HG03565 (cell line): ENCODE data around the gene DCP1B.

Experiments used
- ATAC-seq: cut with Tn5 transposase; IDR thresholded peaks from one replicate; pipeline ENCODE4 v1.9.1; 2021; ENCODE audit warnings: mild to moderate bottlenecking, moderate library complexity; ENCODE audit not compliant: unreplicated experiment

DCP1B gene

DNA sequence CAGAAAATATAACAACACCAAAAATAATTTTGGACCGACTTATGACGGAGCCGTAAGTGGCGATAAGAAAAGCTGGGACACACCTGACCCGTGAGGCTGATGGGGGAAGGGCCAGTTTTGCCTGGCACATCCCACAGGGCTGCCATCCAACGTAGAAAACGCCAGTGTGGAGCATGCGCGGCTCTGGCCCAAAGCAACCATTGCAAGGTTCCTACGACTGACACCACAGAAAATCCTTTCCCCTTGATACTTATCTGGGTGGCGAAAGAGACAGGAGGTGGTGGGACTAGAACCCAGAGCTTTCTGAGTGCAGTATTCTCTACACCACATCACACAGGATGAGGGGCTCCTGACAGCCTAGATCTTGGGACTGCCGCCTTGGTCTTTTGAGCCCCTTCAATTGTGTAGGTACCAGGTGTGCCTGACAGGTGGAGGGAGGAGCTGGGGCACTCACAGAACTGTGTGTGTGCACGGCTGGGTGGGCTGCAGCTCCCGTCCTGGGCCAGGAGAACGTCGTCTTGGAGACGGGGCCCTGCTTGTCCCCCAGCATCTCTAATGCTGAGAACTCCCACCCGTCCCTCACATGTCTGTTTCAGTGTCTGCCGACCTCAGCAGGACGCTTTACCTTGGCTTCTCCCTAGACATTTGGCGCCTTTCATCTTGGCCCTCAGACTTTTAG lies 68.4 kb downstream of the DCP1B start:
- no peak for ATAC-seq

DNA sequence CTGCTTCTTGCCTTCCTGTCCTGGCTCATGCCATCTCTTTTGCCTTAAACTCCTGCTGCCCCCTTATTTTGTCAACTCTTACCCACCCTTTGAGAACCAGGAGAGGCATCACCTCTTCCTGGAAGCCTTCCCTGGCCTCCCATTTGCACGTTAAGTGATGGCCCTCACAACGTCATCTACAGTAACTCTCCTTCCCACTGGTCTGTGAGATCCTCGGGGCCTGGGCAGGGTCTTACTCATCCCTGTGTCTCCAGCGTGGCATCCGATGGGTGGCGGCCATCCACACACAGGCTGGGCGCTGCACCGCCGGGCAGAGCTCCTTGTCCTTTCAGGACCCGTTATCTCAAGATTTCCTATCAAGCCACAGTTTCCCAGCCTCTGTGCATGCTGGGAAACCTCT lies 69.0 kb downstream of the DCP1B start:
- ATAC-seq = no peak

DNA sequence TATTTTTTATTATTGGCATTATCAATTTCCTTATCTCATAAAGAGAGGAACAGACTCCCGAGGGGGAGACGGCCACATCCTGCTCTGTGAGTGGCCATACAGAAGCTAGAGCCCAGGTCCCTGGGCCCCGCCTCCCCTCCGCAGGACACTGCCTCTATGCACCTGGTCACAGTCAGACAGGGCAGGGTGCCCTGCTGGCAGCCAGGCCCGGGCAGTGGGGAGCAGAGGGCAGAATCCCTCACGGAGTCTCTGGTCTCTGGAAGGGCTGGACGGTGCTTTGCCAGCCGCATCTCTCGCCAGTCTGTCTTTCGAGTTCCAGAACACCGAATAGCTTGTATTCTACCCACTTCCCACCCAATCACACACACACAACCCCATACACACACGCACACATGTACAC lies 69.4 kb downstream of the DCP1B start:
- ATAC-seq = no peak

DNA sequence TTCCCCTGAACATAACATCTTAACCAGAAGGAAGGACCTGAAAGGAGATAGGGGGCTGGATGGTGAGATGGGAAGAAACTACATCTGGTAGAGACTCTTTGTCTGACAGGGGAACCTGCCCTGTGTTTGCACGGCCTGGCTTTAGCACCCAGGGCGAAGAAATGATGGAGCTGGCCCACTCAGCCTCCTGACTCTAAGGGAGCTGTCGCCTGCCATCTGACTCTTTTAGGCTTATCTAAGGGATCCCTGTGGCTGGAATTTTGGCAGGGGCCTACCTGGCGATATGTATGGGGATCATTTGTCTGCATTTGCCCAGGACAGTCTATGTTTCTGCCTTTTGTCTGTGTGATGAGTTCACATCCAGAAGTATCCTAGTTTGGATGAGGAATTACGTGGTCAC lies 70.2 kb downstream of the DCP1B start:
- ATAC-seq = no peak

DNA sequence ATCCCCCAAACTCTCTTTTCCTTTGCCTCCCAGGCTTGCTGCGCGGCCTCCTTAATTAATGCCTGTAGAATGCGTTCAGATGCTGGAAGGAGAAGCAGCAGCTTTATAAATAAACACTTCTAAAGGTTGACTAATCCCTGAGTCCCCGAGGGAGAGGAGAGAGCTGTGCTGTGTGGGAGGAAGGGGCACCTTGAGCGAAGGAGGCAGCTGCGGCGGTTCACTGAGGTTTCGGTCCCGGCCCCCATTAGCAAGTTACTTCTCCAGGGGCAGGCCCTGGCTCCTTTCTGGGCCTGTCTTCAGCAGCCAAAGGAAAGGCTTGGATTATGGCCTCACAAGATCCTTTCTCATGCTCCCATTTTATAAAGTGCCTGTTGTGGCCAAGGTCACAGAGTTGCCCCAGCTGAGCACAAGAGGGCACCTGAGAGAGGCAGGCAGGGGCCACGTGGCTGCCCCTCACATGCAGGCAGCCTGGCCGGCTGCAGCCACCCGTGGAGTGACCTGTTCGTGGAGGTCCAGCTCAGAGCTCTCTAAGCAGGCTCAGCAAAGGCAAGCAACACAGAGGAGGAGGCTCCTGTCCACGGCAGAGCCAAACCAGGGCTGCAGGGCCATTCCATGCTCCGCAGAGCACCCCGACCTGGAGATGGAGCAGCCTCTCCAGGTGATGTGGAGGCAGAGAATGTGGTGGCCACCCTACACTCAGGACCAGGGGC lies 70.8 kb downstream of the DCP1B start:
- no peak for ATAC-seq

DNA sequence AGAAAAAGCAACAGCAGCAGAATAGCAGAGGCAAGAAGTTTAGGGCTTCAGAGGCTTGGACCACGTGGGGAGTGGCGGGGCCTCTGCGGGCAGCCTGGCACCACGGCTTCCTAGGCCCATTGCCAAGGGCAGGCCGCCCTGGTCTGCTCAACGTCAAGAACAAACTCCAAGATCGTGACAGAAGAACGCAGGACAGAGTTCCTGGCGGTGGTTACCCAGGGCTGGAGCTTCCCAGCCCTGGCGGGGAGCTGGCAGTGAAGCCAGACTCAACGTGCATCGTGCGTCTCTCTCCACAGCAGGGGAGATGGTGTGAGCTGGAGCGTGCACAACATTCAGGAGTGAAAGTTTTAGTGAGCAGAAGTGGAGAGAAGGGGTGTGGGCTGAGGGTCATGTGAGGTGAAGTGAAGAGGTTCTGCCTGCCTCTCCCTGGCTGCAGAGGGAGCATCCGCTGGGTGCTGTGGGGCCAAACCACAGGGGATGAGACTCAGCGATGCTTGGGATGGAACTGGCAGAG lies 71.9 kb downstream of the DCP1B start:
- no peak for ATAC-seq

DNA sequence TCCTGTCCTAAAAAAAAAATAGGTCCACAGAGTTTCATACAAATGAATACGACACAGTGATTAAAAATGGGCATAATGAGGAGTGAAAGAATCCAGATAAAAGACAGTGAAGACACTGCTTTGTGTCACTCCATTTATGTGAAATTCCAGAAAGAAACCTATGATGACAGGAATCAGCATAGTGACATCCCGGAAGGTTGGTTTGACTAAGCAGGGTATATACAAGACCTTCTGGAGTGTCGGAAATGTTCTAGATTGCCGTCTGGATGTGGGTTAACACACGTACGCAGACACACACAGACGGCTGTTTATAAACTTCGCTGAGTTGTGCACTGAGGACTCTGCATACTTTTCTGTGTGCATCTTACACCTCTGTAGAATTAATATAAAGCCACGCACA lies 72.6 kb downstream of the DCP1B start:
- ATAC-seq = no peak

DNA sequence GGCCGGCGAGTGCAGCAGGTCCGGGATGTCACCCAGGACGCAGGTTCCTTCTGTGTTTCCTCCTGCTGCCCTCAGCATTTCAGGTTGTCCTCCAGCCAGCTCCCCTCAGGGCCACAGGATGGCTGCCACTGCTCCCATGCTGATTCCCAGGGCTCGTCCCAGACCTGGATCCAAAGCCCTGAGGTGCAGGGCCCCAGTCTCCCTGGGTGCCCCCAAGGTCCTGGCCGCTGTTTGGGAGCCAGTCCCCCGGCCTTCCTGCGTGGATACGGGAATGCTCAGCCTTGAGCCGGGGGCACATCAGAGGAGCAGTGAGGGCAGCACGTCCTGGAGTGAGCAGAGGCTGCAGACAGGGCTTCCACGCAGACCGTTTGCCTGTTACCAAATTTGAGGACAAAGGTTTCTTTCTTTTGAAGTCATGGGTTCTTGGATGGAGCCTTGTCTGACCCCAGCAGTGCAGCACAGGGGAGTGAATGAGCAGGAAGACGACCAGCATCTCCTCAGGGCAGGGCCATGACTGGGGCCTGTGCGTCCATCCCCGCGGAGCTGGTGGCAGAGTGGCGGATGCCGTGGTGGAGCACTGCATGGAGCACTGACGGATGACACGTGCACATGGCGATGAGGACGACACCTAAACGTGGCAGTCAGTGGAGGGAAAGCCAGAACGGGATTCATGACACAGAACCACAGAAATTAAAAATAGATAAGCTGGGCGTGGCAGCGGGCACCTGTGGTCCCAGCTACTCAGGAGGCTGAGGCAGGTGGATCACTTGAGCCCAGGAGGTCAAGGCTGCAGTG lies 73.3 kb downstream of the DCP1B start:
- no peak for ATAC-seq

DNA sequence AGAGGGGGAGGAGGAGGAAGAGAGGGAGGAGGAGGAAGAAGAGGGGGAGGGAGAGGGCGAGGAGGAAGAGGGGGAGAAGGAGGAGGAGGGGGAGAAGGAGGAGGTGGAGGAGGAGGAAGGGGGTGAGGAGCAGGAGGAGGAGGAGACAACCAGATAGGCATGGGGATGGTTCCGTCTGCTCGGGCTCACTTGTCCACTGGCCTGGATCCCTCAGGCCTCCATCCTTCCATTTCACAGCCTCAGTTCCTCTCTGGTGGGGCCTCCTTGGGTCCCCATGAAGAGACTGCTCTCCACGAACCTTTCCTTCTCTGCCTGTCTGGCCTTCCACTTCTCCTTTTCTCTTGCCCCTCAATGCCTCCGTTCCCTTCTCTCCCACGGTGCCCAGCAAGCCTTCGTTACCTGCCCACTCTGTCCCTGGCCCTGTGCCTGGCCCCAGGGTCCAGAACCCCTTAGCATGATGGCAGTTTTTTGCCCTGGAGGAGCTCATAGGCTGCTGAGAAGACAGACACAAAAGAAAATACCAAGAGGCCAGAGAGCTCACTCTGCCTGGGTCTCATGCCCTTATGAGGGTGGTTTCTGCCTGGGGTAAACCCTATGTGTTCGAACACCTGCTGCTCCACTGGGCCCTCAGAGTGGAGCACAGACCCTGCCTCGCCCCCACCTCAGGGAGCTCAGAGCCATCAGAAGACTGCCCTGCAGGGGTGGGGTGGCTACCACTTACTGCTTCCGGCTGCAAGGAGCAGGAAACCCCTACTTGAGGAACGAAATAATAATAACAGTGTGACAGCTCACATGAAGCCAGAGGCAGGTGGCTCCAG lies 74.1 kb downstream of the DCP1B start:
- ATAC-seq = no peak

DNA sequence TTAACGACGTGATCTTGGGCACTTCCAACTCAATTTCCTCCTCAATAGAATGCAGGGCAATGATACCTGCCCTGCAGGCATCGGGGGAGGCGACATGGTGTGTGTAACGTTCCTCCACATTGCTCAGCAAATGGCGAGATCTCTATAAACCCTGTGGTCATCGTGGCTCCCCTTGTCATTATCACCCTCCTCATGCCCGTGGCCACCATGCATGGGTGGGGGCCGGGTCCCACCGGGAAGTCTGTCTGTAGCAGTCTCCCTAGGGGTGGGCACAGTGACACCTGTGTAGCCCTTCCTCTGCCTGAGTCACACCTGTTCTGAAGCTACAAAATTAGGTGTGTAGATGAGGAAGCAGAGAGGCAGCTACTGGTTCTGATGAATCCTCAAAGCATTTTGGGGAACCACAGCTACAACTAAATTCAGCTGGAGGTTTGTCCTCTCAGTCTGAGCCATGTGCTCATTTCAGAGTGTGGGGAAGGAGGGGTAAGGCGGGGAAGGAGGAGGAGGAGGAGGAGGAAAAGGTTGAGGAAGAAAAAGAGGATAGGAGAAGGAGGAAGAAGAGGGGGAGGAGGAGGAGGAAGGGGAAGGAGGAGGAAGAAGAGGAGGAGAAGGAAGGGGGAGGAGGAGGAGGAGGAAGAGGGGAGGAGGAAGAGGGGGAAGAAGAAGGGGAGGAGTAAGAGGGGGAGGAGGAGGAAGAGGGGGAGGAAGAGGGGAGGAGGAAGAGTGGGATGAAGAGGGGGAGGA lies 74.8 kb downstream of the DCP1B start:
- no peak for ATAC-seq

DNA sequence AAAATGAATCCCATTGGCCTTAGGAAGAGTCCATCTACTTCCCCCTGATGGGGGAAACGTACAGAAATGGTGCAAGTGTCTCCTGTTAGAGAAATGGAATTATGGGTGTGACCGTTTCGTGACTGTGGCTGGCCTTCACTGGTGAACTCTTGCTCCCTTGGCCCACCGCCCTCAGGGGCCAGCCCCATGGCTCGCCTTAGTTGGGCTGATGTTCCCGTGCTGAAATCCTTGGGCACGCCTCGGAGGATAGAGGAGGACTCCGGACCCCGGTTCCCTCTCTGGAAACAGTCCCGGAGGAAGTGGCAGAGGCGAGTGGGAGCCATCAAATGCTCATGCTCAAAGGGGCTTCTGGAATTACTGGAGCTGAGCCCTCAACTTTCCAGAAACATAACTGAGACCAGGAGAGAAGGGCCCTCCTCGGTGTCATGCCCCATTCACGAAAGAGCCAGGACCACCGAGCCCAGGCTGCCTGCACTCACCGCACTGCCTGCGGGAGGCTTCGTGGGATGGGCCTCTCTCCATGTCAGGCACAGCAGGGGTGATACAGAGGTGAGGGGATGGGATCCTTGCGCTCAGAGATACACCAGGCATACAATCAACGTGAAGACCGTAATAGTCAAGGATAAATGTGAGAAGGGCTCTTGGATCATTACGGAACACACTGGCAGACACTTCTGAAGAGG lies 75.7 kb downstream of the DCP1B start:
- ATAC-seq = no peak

DNA sequence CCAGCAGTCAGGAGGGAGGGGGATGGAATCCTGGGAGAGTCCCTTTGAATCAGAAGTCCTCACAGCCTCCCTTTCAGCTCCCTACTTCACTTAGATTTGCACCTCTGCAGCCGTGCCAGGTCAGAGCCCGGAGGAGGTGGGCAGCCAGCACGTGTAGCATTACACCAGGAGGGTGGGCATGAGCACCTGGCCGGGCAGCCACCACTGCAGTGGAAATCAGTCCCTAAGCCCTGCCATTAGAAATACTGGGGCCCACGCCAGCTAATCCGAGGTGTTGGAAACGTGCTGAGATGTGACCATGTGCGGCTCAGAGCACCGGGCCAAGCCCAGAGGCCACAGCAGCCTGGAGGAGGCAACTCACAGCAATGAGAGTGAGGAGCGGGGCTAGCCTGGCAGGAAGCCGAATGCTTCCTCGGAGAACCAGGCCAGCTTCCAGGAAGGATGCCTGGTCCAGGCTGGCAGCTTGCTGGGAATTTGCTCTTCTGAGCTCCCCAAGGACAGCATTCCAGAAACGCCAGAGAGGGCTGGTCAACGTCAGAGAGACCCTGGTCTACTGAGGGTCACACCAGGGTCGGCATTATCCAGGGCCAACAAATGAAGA lies 76.4 kb downstream of the DCP1B start:
- ATAC-seq = no peak

DNA sequence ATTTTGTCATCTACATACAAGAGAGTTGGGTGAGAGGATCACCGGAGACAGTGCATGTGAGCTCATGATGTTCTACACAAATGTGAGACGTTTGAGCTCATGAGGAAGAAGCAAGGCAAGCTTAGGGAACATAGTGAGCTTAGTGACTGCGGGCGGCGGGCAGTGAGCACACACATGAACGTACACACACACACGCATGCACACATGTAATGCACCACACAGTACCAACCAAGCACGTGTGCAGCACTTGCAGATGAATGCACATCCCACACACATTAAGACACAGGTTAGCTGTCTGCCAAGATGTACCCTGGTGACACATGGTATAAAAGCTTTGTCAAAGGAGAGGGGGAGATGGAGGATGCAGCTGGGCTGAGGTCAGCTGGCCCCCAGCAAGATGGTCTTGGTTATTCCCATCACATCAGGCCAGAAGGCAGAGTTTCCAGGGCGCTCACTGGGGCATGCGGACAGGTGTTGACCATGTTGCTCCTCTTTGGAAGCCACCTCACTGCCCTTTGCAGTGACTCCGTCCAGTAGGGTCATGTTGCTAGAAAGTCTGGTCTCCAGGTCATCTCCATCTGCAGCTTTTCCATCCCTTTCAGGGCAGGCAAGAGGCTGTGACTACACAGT lies 77.1 kb downstream of the DCP1B start:
- no peak for ATAC-seq

DNA sequence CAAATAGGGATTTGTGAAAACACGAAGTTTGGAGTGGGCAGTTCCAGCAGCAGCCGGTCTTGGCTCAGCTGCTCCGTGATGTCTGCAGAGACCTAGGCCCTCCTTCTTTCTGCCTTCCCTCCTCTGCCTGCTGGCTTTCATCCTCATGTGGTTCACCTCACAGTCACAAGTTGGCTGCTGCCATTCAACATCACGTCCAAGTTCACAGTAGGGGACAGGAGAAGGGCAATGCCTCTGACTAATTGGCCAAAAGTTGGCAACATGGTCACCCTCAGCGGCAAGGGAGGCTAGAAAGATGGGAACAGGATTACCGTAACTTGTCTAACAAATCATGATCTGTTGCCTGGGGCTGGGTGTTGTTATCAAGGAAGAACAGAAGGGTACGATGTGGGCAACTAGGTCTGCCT lies 78.0 kb downstream of the DCP1B start:
- ATAC-seq = no peak

DNA sequence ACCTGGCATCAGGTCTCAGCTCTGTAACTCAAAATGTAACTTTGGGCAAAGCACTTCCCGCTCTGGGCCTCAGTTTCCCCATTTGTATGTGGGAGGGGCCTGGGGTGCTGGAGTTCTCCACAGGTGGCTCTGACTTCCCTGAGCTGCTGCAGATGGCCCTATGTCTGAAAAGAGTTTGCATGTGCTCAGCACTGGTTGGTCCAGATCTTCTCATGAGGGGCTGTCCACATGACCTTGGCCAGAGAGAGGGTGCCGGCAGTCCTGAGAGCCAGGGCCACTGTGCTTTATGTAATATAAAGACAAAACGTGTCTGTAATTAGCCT lies 78.6 kb downstream of the DCP1B start:
- ATAC-seq = no peak

DNA sequence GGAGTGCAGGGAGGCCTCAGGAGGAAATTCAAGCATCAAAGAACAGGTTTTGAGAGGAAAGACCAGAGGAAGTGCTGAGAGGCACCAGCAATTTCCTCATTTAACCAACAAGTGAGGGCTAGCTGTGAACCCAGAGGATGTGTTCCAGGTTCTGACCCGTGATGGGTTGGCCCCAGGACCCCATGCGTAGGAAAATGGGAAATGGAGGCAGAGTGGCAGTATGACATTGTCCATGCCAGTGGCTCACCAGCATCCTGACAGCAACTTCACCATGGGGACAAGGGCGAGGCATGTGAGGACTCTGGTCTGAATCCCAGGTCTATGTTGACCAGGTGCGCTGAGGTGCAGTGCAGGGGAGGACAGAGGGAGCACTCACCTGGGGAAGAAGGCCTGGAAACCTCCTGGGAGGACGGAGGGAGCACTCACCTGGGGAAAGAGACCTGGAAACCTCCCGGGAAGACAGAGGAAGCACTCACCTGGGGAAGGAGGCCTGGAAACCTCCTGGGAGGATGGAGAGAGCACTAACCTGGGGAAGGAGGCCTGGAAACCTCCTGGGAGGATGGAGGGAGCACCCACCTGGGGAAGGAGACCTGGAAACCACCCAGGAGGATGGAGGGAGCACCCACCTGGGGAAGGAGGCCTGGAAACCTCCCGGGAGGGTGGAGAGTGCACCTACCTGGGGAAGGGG lies 79.1 kb downstream of the DCP1B start:
- ATAC-seq = no peak

DNA sequence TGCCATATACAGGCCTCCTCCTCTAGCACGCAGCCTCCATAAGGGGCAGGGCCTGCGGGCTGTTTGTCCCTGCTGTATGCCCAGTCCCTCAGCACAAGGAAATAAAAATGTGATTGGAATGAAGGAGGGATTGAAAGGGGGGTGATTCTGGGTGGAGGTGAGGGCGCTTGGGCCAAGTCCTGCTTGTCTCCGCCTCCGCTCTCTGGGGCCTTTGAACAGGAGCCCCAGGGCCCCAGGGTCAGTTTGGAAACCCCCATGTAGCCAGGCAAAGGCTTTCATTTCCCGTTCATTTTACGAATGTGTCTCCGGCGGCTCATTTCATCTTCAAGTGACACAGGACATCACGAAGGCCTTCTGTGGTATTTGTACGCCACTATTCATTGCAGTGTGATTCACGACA lies 81.3 kb downstream of the DCP1B start:
- ATAC-seq = no peak

DNA sequence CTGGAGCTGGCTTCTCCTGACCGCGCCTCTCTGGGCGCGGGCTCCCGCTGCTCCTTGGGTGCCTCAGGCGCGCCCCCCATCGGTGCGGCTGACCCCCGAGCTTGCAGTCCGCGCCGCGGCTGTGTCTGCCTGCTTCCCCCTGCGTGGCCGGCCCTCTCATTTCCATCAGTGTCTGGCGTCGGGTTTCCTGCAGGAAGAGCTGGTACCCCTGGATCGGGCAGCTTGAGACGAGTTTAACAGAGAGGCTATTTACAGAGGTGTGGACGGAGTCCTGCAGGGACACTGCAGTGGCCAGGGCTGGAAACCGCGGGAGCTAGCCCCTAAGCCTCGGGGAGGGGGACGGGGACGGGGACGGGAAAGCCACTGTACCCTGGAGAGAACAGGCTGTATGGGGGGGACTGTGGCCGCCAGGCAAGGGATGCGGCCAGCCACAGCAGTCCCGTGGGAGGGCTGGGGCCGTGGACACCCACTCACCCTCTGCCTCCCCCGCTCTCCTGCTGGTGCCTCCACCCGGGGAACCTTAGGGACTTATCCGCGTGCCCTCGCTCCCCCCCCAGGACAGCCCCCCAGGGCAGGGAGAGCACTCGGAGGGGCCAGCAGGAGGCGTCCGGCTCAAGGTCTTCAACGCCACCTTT lies 82.1 kb downstream of the DCP1B start:
- ATAC-seq = no peak
